Adrenal gland (tissue), 12 donors: ENCODE measurements around the gene IRS2. TPM values are rescaled to one million over a fixed set of nuclear protein-coding genes. Genes with fewer than 3 reads are reported as not detected.
A peak's percentile ranks its signal among the peaks of the same experiment; 100 is the strongest.

ENCODE experiments used
- DNase-seq, 7 donors: peaks; one replicate each; pipeline ENCODE4 v3.0.0-alpha.2; 2019 to 2020
- H3K27ac ChIP-seq, 5 donors: fragments of 200-600 bp; sonication (generic) in 4 of 5; 1 replicate in 3 of 5; 2 replicates in 2 of 5; pipeline versions ENCODE4 v1.5.1 to v1.8.0; 2016 to 2020; ENCODE audit warnings: mild to moderate bottlenecking in 1 of 5
- H3K27me3 ChIP-seq: fragments of 200-600 bp; 2 replicates; pipeline ENCODE4 v1.8.0; 2021
- H3K36me3 ChIP-seq, 2 donors: fragments of 200-600 bp; replicated peaks in 1 of 2; 1 replicate in 1 of 2; 2 replicates in 1 of 2; pipeline versions ENCODE4 v1.5.1 to v1.8.0; 2018 to 2022
- H3K4me1 ChIP-seq, 2 donors: fragments of 200-600 bp; replicated peaks in 1 of 2; 1 replicate in 1 of 2; 2 replicates in 1 of 2; pipeline versions ENCODE4 v1.5.1 to v1.8.0; 2018 to 2021
- H3K4me3 ChIP-seq, 4 donors: fragments of 200-600 bp; sonication (generic) in 3 of 4; one replicate each; pipeline ENCODE4 v1.5.1; 2016 to 2018
- H3K9me3 ChIP-seq, 3 donors: fragments of 200-600 bp; sonication (generic) in 1 of 3; replicated peaks in 1 of 3; 1 replicate in 2 of 3; 2 replicates in 1 of 3; pipeline versions ENCODE4 v1.5.1 to v1.8.0; 2016 to 2021
- CTCF ChIP-seq, 6 experiments: fragments of 450-650 bp in 4 of 6; fragments of 200-600 bp in 2 of 6; sonication (generic) in 1 of 6; IDR thresholded peaks; 1 replicate in 5 of 6; 2 replicates in 1 of 6; pipeline versions ENCODE4 v1.5.1 to v1.8.0; 2016 to 2021; ENCODE audit warnings: antibody characterized with exemption in 6 of 6, mild to moderate bottlenecking in 2 of 6, moderate library complexity in 1 of 6
- POLR2A ChIP-seq, 2 donors: fragments of 450-650 bp; IDR thresholded peaks; one replicate each; pipeline ENCODE4 v1.6.1; 2017; ENCODE audit warnings: antibody characterized with exemption in 2 of 2, mild to moderate bottlenecking in 2 of 2, moderate library complexity in 1 of 2
- WGBS, 4 donors: extraction: QIAGEN DNeasy Blood & Tissue Kit in 2 of 4; methylation state at CpG; one replicate each; pipeline versions ENCODE4 v1.1.5 to v1.1.7; 2013 to 2017; 5-methylcytosine and 5-hydroxymethylcytosine counted together
- intact Hi-C, 2 donors: fragments of 100-400 bp; cut with DNase I; formaldehyde crosslinking; loops; one replicate each; pipeline versions ENCODE4 v1.14.1 to v1.15.0; 2022 to 2023
- polyA plus RNA-seq, 3 donors: library from polyadenylated mRNA; stranded (reverse); fragments of 200-250 nt in 2 of 3; fragments of 350-450 nt in 1 of 3; fragmentation: Illumina TruSeq in 1 of 3; extraction: RNeasy Lipid Tissue Mini Kit (QIAGEN cat#74804) in 1 of 3; gene quantifications; one replicate each; pipeline ENCODE4 v1.2.3, GENCODE V29; 2013 to 2014
- total RNA-seq, 9 donors: library from RNA; depleted of rRNA in 4 of 9; stranded (reverse); fragments of >200 nt in 4 of 9; fragments of 120-200 nt in 1 of 9; fragmentation: NEBNext Ultra II Directional in 1 of 9; extraction: Animal tissue kit (Norgen Biotek cat#: 25700) in 1 of 9; gene quantifications; one replicate each; pipeline versions ENCODE4 v1.1.0 to v1.2.4, GENCODE V29; 2013 to 2023
- donor health status: healthy with polysubstance abuse.
- donor health status: Bipolar disorder and iron deficiency.
- donor health status: DM: yes; HTN: yes; CAD: no.
- donor health status: DM: no; HTN: no; CAD: no.
- donor health status: DM: no; HTN: no; CAD: no.
- donor health status: DM: yes; HTN: yes; CAD: no.

IRS2 gene
- total and polyA plus RNA-seq, 12 donors, result 11.0 to 84.2 (median 47.4) TPM

- H3K36me3 ChIP-seq, result no peaks in the 10 kb centered on the region
- H3K4me1 ChIP-seq, result peaks cover 4 to 19% of the 10 kb centered on the region in 2 donors
- no peak for TF ChIP-seq POLR2A (IDR thresholded peaks at IDR 0.05)
- TF ChIP-seq CTCF (IDR thresholded peaks at IDR 0.05), result no peak
- DNase-seq, result peak in 1 of 7 donors; percentile 47
- intact Hi-C loops, result no loop called here
- 91 to 98% (median 93%) methylated on average over 14 to 19 of the region's 19 CpGs for WGBS, 4 donors
- H3K4me3 ChIP-seq, result no peak overlapping the region
- no peaks in the 10 kb centered on the region for H3K9me3 ChIP-seq
- no peaks in the 10 kb centered on the region for H3K27me3 ChIP-seq
- peak overlapping the region in 1 of 5 donors; percentile 43 for H3K27ac ChIP-seq
These were observed 41.3 kb downstream of the IRS2 start for GRCh38 chr13:109745060-109745459.

- no peaks in the 10 kb centered on the region for H3K27me3 ChIP-seq
- no peaks in the 10 kb centered on the region for H3K9me3 ChIP-seq
- peaks cover 4 to 19% of the 10 kb centered on the region in 2 donors for H3K4me1 ChIP-seq
- H3K27ac ChIP-seq, result peak overlapping the region in 2 of 5 donors; percentile 8 to 43
- 38 to 42% (median 40%) methylated on average over 12 to 23 of the region's 23 CpGs for WGBS, 4 donors
- H3K4me3 ChIP-seq, result no peak overlapping the region
- H3K36me3 ChIP-seq, result no peaks in the 10 kb centered on the region
- intact Hi-C loops, result no loop called here
- DNase-seq, result peak; percentile 84 to 96 (median 91)
- TF ChIP-seq POLR2A (IDR thresholded peaks at IDR 0.05) (no peak), CTCF (IDR thresholded peaks at IDR 0.05) (no peak)
These were observed 41.8 kb downstream of the IRS2 start for GRCh38 chr13:109744512-109745051.

- Histone ChIP-seq H3K4me3 (no peak overlapping the region), H3K27ac (peak overlapping the region in 2 of 5 donors; percentile 8 to 43), H3K36me3 (no peaks in the 10 kb centered on the region), H3K4me1 (peaks cover 4 to 19% of the 10 kb centered on the region in 2 donors), H3K9me3 (no peaks in the 10 kb centered on the region), H3K27me3 (no peaks in the 10 kb centered on the region)
- DNase-seq, result peak in 1 of 7 donors; percentile 65
- 59 to 63% (median 63%) methylated on average over 12 of the region's 12 CpGs for WGBS, 4 donors
- intact Hi-C loops, result no loop called here
- TF ChIP-seq POLR2A (IDR thresholded peaks at IDR 0.05) (no peak), CTCF (IDR thresholded peaks at IDR 0.05) (no peak)
These were observed 42.5 kb downstream of the IRS2 start for GRCh38 chr13:109743706-109744453.

GRCh38 chr13:109741966-109742365, 44.4 kb downstream of the IRS2 start:
- Histone ChIP-seq H3K27me3 (no peaks in the 10 kb centered on the region), H3K27ac (no peak overlapping the region), H3K4me1 (peaks cover 4 to 19% of the 10 kb centered on the region in 2 donors), H3K9me3 (no peaks in the 10 kb centered on the region), H3K4me3 (no peak overlapping the region), H3K36me3 (no peaks in the 10 kb centered on the region)
- intact Hi-C loops, result no loop called here
- peak in 1 of 7 donors; percentile 33 for DNase-seq
- TF ChIP-seq CTCF (IDR thresholded peaks at IDR 0.05), result no peak
- TF ChIP-seq POLR2A (IDR thresholded peaks at IDR 0.05), result no peak
- WGBS, 4 donors, result 77 to 88% (median 83%) methylated on average over 6 to 7 of the region's 7 CpGs
